ENCODE results near the gene DAB2IP. TPM values are rescaled to one million over a fixed set of nuclear protein-coding genes. Genes with fewer than 3 reads are reported as not detected.

Gene DAB2IP
- polyA plus RNA-seq, 1 experiment, result 20.4 TPM

DNA sequence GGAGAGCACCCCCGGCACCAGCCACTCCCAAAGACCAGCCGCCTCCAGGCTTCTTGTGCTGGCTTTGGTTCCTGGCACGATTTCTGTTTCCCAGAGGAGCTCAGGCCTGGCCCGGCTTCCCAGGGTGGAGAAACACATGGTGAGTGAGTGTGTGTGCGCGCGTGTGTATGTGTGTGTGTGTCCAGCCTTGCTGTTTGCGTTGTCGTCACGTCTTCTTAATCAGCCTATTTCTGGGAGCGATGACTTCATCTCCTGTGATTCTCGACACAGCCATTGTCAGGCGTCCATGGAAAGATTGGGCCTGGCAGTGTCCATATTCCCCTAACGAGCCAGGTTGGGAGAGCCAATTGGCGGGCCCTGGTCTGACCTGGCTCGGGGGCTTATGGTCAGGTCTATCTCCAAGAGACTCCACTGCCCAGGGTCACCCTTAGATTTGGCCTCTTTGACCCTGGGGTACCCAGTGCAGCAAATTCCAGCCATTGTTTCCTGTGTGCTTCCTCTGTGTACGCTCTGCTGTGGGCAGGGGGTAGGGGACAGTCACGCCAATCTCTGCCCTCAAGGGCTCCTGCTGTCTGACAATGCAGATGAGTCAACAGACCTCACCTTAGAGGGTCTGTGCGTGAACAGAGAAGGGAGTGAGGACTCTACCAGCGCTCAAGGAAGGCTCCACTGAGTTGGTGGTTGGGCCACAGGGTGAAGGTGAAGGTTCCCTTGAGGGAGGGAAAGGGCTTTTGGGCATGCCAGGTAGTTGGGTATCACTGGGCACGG, 73.8 kb downstream of the DAB2IP start:
- no peaks in the 10 kb centered on the region for H3K27me3 ChIP-seq (ENCODE audit: control insufficient read depth, insufficient read depth, low read length)
- peak; percentile 98 for DNase-seq (ENCODE audit: low read depth, low spot score)
- no peak overlapping the region for H3K4me3 ChIP-seq (ENCODE audit: low read depth, low read length)
- H3K9me3 ChIP-seq (ENCODE audit: control insufficient read depth, insufficient read depth, low read length), result no peaks in the 10 kb centered on the region
- H3K27ac ChIP-seq (ENCODE audit: low read depth, low read length), result peak overlapping the region; percentile 86
- ChIA-PET CTCF (no interaction called here), POLR2A (interaction anchor here (0.7 kb wide), 1 partner anchor 25 kb away, joined by 4 read pairs; no protein-coding TSS in a partner anchor)
- TF ChIP-seq, protein P1, sequence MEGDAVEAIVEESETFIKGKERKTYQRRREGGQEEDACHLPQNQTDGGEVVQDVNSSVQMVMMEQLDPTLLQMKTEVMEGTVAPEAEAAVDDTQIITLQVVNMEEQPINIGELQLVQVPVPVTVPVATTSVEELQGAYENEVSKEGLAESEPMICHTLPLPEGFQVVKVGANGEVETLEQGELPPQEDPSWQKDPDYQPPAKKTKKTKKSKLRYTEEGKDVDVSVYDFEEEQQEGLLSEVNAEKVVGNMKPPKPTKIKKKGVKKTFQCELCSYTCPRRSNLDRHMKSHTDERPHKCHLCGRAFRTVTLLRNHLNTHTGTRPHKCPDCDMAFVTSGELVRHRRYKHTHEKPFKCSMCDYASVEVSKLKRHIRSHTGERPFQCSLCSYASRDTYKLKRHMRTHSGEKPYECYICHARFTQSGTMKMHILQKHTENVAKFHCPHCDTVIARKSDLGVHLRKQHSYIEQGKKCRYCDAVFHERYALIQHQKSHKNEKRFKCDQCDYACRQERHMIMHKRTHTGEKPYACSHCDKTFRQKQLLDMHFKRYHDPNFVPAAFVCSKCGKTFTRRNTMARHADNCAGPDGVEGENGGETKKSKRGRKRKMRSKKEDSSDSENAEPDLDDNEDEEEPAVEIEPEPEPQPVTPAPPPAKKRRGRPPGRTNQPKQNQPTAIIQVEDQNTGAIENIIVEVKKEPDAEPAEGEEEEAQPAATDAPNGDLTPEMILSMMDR (IDR thresholded peaks at IDR 0.05; ENCODE audit: low read depth, low read length), result no peak

DNA sequence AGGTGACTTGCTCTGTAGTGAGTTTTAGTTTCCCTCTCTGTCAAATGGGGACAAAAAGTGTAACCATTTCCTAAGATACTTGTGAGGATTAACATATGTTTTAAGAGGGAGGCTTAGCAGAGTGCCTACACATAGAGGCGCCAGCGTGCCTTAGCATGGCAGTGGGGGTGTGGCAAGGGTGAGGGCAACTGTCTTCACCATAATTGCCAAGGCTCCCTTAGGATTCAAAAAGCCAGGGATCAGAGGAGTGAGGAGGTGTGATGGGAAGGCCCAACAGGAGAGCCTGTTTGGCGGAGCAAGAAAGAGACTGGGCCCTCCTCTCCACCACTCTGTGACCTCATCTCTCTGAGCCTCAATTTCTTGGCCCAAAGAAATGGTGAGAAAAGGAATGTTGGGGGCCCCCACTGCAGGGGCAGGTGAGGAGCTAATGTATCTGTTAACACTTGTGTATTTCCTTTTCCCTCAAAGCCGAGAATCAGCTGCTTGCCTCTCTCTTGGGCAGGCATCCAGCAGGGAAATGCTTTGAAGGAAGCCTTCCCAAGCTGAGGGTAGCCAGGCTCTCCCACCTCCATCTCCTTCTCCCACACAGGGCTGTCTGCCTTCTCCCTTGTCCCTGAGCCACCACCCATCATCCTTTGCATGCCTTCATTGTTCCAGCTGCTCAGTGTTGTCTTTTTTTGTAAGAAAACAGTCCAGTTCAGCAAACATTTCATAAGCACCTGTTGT, 76.0 kb downstream of the DAB2IP start:
- POLR2A ChIA-PET, result interaction anchor here (1.0 kb wide), 1 partner anchor 7 kb away, joined by 3 read pairs; no protein-coding TSS in a partner anchor
- TF ChIP-seq, protein P1 (IDR thresholded peaks at IDR 0.05; ENCODE audit: low read depth, low read length), result no peak
- DNase-seq (ENCODE audit: low read depth, low spot score), result no peak
- CTCF ChIA-PET, result interaction anchor here (0.7 to 1.2 kb wide), 3 partner anchors 32 to 40 kb away, joined by 3 to 4 read pairs (median 3); no protein-coding TSS in a partner anchor
- Histone ChIP-seq H3K27ac (ENCODE audit: low read depth, low read length) (no peak overlapping the region), H3K4me3 (ENCODE audit: low read depth, low read length) (no peak overlapping the region), H3K27me3 (ENCODE audit: control insufficient read depth, insufficient read depth, low read length) (no peaks in the 10 kb centered on the region), H3K9me3 (ENCODE audit: control insufficient read depth, insufficient read depth, low read length) (no peaks in the 10 kb centered on the region)

DNA sequence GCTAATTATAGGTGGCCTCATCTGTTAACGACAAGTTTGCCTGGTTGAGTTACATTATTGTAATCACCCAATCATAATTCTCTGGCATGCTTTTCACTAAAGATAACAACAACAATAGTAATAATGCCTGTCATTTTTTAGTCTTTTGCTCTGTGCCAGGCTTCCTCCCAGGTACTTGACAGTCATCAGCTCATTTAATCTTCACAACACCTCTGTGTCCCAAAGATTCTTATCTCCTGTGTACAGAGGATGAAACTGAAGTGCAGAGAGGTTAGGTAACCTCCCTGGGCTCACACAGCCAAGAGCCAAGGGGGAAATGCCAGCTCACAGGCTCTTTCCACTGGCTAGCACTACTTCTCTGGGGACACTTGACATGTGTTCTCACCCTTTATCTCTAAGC, 77.5 kb downstream of the DAB2IP start:
- no peak overlapping the region for H3K4me3 ChIP-seq (ENCODE audit: low read depth, low read length)
- DNase-seq (ENCODE audit: low read depth, low spot score), result no peak
- no peak overlapping the region for H3K27ac ChIP-seq (ENCODE audit: low read depth, low read length)
- POLR2A ChIA-PET, result no interaction called here
- CTCF ChIA-PET, result no interaction called here
- no peaks in the 10 kb centered on the region for H3K27me3 ChIP-seq (ENCODE audit: control insufficient read depth, insufficient read depth, low read length)
- TF ChIP-seq, protein P1 (IDR thresholded peaks at IDR 0.05; ENCODE audit: low read depth, low read length), result no peak
- no peaks in the 10 kb centered on the region for H3K9me3 ChIP-seq (ENCODE audit: control insufficient read depth, insufficient read depth, low read length)

DNA sequence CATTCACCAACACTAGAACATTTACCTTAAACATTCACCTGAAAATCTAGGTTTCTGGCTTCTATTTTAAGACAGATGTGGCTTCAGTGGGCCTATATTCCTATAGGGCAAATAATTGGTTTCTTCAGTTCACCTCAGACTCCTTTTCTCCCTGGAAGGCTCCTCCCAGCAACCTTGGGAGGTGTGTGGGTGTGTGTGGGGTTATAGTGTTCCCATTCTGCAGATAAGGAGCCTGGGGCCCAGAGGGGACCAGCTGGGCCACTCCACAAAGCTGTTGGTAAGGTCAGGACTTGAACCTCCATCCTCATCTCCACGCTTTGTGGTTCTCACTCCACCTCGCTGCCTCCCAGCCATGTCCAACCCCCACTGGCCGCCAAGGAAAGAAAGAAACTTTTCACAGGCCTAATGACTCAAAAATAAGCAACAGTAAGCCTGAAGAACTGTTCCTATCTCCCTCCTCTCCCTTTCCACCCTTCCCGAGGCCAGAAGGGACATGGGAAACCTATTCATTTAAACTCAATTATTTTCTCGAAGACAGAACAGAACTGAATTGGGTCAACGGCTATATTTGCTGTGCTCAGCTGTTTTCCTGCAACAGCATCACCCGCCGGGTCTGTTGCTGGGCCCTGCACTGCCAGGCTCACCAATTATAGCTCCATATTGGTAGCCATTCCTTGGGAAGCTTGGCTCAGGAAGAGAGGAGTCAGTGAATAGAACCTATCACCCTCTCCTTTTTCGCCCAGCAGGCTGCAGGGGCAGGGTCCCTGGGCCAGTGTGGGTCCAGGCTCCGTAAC, 78.5 kb downstream of the DAB2IP start:
- POLR2A ChIA-PET, result no interaction called here
- H3K4me3 ChIP-seq (ENCODE audit: low read depth, low read length), result no peak overlapping the region
- no peak overlapping the region for H3K27ac ChIP-seq (ENCODE audit: low read depth, low read length)
- CTCF ChIA-PET, result no interaction called here
- H3K9me3 ChIP-seq (ENCODE audit: control insufficient read depth, insufficient read depth, low read length), result no peaks in the 10 kb centered on the region
- TF ChIP-seq, protein P1 (IDR thresholded peaks at IDR 0.05; ENCODE audit: low read depth, low read length), result no peak
- H3K27me3 ChIP-seq (ENCODE audit: control insufficient read depth, insufficient read depth, low read length), result no peaks in the 10 kb centered on the region
- DNase-seq (ENCODE audit: low read depth, low spot score), result no peak
